Stomach (tissue), 9 donors: ENCODE data around the gene ESYT2. TPM values are rescaled to one million over a fixed set of nuclear protein-coding genes. Genes with fewer than 3 reads are reported as not detected.
A peak's percentile ranks its signal among the peaks of the same experiment; 100 is the strongest.

Source experiments
- DNase-seq, 2 donors: peaks; one replicate each; pipeline versions ENCODE4 v3.0.0 to v3.0.0-alpha.2; 2013 to 2019
- H3K27ac ChIP-seq, 5 donors: fragments of 200-600 bp in 4 of 5; sonication (generic) in 4 of 5; one replicate each; pipeline ENCODE4 v1.5.1; 2013 to 2019; ENCODE audit warnings: mild to moderate bottlenecking in 1 of 5, moderate library complexity in 1 of 5
- H3K27me3 ChIP-seq, 3 donors: fragments of 200-600 bp; sonication (generic); one replicate each; pipeline ENCODE4 v1.5.1; 2017 to 2019; ENCODE audit warnings: mixed run types in 1 of 3
- H3K36me3 ChIP-seq, 4 donors: fragments of 200-600 bp; sonication (generic); 1 replicate in 3 of 4; 2 replicates in 1 of 4; pipeline ENCODE4 v1.5.1; 2016 to 2019
- H3K4me1 ChIP-seq, 4 donors: fragments of 200-600 bp; sonication (generic); one replicate each; pipeline ENCODE4 v1.5.1; 2016 to 2019
- H3K4me3 ChIP-seq, 4 donors: fragments of 200-600 bp; sonication (generic) in 3 of 4; one replicate each; pipeline ENCODE4 v1.5.1; 2016 to 2019; ENCODE audit warnings: mild to moderate bottlenecking in 1 of 4
- H3K9me3 ChIP-seq, 4 donors: fragments of 200-600 bp; sonication (generic); one replicate each; pipeline ENCODE4 v1.5.1; 2016 to 2019
- EP300 ChIP-seq: sonication (generic); formaldehyde crosslinking; IDR thresholded peaks from one replicate; pipeline ENCODE4 v1.6.1; 2017; ENCODE audit warnings: antibody characterized with exemption
- POLR2A ChIP-seq, 4 donors: fragments of 450-650 bp; IDR thresholded peaks; one replicate each; pipeline ENCODE4 v1.6.1; 2016; ENCODE audit warnings: antibody characterized with exemption in 4 of 4, control low read depth in 2 of 4, mild to moderate bottlenecking in 1 of 4, moderate library complexity in 1 of 4
- POLR2AphosphoS5 ChIP-seq, 3 donors: sonication (generic); formaldehyde crosslinking; IDR thresholded peaks; one replicate each; pipeline ENCODE4 v1.6.1; 2016; ENCODE audit warnings: antibody characterized with exemption in 3 of 3
- WGBS, 5 donors: extraction: QIAGEN DNeasy Blood & Tissue Kit in 3 of 5; methylation state at CpG; one replicate each; pipeline versions ENCODE4 v1.1.5 to v1.1.7; 2013 to 2018; 5-methylcytosine and 5-hydroxymethylcytosine counted together
- intact Hi-C: fragments of 100-400 bp; cut with DNase I; formaldehyde crosslinking; loops from one replicate; pipeline ENCODE4 v1.15.1; 2023; ENCODE audit warnings: low total_unique reads
- polyA plus RNA-seq, 3 donors: library from polyadenylated mRNA; stranded (reverse); fragments of 200-250 nt; gene quantifications; one replicate each; pipeline ENCODE4 v1.2.3, GENCODE V29; 2013
- total RNA-seq, 5 donors: library from RNA; depleted of rRNA; stranded (reverse); fragments of >200 nt; gene quantifications; one replicate each; pipeline versions ENCODE4 v1.1.0 to v1.2.3, GENCODE V29; 2014 to 2016
- TF ChIP-seq, protein P1 (sequence below), 7 experiments: fragments of 450-650 bp in 4 of 7; fragments of 200-600 bp in 3 of 7; sonication (generic) in 3 of 7; IDR thresholded peaks; one replicate each; pipeline ENCODE4 v1.5.1; 2016 to 2019; ENCODE audit warnings: antibody characterized with exemption in 7 of 7, control low read depth in 2 of 7, mild to moderate bottlenecking in 1 of 7
- donor health status: healthy with polysubstance abuse.
- donor health status: Bipolar disorder and iron deficiency.
- donor health status: healthy.

The ESYT2 gene
- total and polyA plus RNA-seq, 8 donors, result 7.6 to 137 (median 36.9) TPM

DNA sequence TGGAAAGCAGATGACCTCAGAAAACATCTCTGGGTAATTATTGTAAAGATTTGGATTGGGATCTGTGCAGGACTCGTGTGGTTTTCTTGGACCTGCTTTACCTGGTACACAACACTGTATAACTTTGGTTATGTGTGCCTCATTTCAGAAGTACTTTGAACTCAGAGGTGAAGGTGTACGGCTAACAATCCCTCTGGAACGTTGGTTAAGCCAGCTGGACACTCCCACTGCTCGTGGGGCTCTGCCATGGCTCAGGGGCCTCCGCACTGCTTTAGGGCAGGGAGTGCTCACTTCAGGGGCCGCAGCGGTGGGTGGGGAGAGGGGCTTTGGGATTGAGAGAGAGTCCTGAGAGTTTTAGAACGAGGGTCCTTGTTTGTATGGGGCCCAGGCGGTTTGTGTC lies 40.6 kb upstream of the ESYT2 start:
- 90 to 96% (median 93%) methylated on average over 9 of the region's 9 CpGs for WGBS, 5 donors
- no peak overlapping the region for H3K4me3 ChIP-seq
- H3K9me3 ChIP-seq, result no peaks in the 10 kb centered on the region
- intact Hi-C loops, result no loop called here
- H3K27ac ChIP-seq, result no peak overlapping the region
- H3K36me3 ChIP-seq, result peaks cover 12 to 52% (median 45%) of the 10 kb centered on the region in 4 donors
- DNase-seq, result no peak
- H3K4me1 ChIP-seq, result peaks cover 0 to 11% (median 5%) of the 10 kb centered on the region in 4 donors
- no peaks in the 10 kb centered on the region for H3K27me3 ChIP-seq
- no peak for TF ChIP-seq EP300
- no peak for TF ChIP-seq POLR2AphosphoS5 (IDR thresholded peaks at IDR 0.05)
- TF ChIP-seq POLR2A (IDR thresholded peaks at IDR 0.05), result no peak
- TF ChIP-seq, protein P1, sequence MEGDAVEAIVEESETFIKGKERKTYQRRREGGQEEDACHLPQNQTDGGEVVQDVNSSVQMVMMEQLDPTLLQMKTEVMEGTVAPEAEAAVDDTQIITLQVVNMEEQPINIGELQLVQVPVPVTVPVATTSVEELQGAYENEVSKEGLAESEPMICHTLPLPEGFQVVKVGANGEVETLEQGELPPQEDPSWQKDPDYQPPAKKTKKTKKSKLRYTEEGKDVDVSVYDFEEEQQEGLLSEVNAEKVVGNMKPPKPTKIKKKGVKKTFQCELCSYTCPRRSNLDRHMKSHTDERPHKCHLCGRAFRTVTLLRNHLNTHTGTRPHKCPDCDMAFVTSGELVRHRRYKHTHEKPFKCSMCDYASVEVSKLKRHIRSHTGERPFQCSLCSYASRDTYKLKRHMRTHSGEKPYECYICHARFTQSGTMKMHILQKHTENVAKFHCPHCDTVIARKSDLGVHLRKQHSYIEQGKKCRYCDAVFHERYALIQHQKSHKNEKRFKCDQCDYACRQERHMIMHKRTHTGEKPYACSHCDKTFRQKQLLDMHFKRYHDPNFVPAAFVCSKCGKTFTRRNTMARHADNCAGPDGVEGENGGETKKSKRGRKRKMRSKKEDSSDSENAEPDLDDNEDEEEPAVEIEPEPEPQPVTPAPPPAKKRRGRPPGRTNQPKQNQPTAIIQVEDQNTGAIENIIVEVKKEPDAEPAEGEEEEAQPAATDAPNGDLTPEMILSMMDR (IDR thresholded peaks at IDR 0.05), result no peak

DNA sequence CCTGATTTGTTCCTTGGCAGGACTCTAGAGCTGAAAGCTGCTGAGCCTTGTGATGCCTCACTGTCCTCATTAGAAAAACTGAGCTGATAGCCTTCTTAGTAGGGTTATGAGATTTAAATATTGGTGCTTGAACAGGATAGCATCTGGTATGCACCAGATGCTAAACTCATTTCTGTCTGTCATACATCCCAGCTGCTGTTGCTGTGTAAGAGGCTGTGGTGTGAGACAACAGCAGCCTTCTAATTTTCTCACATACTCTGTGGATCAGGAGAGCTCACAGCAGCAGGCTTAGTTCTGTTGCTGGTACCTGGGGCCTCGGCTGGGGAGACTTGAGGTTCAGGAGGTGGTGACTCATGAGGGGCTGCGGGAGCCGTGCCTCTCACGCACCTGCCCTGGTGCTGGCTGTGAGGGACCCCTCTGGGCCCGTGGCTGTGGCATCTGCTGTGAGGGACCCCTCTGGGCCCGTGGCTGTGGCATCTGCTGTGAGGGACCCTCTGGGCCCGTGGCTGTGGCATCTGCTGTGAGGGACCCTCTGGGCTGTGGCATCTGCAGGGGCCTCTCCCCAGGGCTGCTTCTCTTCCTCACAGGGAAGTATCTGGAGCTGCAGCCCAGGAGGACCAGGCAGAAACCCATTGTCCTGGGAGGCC lies 39.6 kb upstream of the ESYT2 start:
- TF ChIP-seq, protein P1 (IDR thresholded peaks at IDR 0.05), result no peak
- TF ChIP-seq POLR2A (IDR thresholded peaks at IDR 0.05) (no peak), EP300 (no peak), POLR2AphosphoS5 (IDR thresholded peaks at IDR 0.05) (no peak)
- no peak for DNase-seq
- intact Hi-C loops, result no loop called here
- H3K9me3 ChIP-seq, result no peaks in the 10 kb centered on the region
- H3K4me3 ChIP-seq, result no peak overlapping the region
- no peaks in the 10 kb centered on the region for H3K27me3 ChIP-seq
- peaks cover 0 to 19% (median 9%) of the 10 kb centered on the region in 4 donors for H3K4me1 ChIP-seq
- 84 to 88% (median 86%) methylated on average over 6 to 7 of the region's 7 CpGs; no CpG with 5 or more reads in 1 of the 5 donors for WGBS, 5 donors
- no peak overlapping the region for H3K27ac ChIP-seq
- peaks cover 8 to 42% (median 35%) of the 10 kb centered on the region in 4 donors for H3K36me3 ChIP-seq

DNA sequence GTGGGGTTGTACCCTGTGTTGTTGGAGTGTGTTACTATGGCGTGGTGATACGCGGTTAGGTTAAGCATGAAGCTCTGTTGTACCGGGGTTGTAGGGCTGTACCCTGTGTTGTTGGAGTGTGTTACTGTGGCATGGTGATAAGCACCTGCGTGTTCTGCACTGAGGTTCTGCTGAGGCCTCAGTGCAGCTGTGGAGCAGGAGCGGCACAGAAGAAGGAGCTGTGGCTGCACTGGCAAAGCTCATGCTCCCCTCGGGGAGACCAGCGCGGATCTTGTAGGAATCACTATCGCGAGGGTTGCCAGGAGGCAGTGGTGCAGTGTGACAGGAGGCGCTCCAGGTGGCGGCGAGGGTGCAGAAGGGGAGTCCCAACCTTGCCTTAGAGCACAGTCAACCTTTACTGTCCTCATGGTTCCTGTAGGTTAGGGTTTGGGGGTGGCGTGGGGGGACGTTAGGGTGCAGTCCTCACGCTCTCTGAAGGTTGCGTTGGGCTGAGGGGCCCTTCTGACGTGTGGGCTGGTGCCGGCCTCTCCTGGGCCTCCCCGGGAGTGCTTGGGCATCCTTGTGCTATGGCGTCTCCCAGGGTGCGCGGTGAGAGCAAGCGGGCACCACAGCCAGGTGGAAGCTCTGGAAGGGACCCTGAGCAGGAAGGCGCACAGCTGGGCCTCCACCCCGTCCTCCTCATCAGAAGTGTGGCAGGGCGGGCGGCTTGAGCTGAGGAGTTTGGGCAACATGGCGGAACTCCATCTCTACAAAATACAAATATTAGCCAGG lies 38.1 kb upstream of the ESYT2 start:
- Histone ChIP-seq H3K4me1 (peaks cover 0 to 21% (median 9%) of the 10 kb centered on the region in 4 donors), H3K36me3 (peaks cover 8 to 27% (median 21%) of the 10 kb centered on the region in 4 donors), H3K27ac (no peak overlapping the region), H3K9me3 (no peaks in the 10 kb centered on the region), H3K27me3 (no peaks in the 10 kb centered on the region), H3K4me3 (no peak overlapping the region)
- TF ChIP-seq, protein P1 (IDR thresholded peaks at IDR 0.05), result no peak
- TF ChIP-seq POLR2AphosphoS5 (IDR thresholded peaks at IDR 0.05) (no peak), EP300 (no peak), POLR2A (IDR thresholded peaks at IDR 0.05) (no peak)
- intact Hi-C loops, result no loop called here
- no peak for DNase-seq
- WGBS, 5 donors, result 96 to 98% (median 97%) methylated on average over 21 to 30 of the region's 30 CpGs

DNA sequence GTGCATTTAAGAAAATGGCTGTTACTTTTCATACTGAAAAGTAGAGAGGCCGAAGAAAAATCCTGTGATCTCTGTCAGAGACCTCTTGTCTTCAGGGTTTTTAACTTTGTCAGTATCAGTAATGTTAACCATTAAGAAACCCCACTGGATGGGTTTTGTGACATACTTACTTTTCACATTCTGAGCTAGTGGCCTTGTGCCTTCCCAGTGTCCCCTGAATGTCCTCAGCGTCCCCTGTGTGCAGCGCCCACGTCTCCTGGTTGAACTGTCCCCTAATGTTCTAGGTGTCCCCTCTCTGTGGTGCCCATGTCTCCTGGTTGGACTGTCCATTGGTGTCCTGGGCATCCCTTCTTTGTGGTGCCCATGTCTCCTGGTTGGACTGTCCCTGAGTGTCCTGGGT lies 36.7 kb upstream of the ESYT2 start:
- no peak for DNase-seq
- intact Hi-C loops, result no loop called here
- no peak overlapping the region for H3K4me3 ChIP-seq
- no peaks in the 10 kb centered on the region for H3K27me3 ChIP-seq
- no peaks in the 10 kb centered on the region for H3K9me3 ChIP-seq
- peaks cover 0 to 21% (median 9%) of the 10 kb centered on the region in 4 donors for H3K4me1 ChIP-seq
- 95 to 97% (median 95%) methylated on average over 4 of the region's 4 CpGs for WGBS, 5 donors
- peak overlapping the region in 2 of 5 donors; percentile 13 to 88 for H3K27ac ChIP-seq
- H3K36me3 ChIP-seq, result peaks cover 3 to 13% (median 7%) of the 10 kb centered on the region in 4 donors
- no peak for TF ChIP-seq POLR2AphosphoS5 (IDR thresholded peaks at IDR 0.05)
- TF ChIP-seq POLR2A (IDR thresholded peaks at IDR 0.05), result no peak
- no peak for TF ChIP-seq EP300
- TF ChIP-seq, protein P1 (IDR thresholded peaks at IDR 0.05), result no peak
